Endometrial microvascular endothelial cells (primary cell): ENCODE measurements around the gene ADK. TPM values are rescaled to one million over a fixed set of nuclear protein-coding genes. Genes with fewer than 3 reads are reported as not detected.

Source experiments
- in situ Hi-C: cut with HindIII; loops from 2 replicates; pipeline ENCODE4 v1.10.0; 2017; ENCODE audit warnings: low sequenced_read_pairs, low pct_unique_long_range_greater_than_20kb; ENCODE audit errors: inconsistent ontology term
- total RNA-seq: library from RNA; depleted of rRNA; stranded (reverse); fragments of >200 nt; gene quantifications from one replicate; pipeline ENCODE4 v1.2.3, GENCODE V29; 2015; ENCODE audit errors: inconsistent ontology term

The ADK gene
- total RNA-seq, 1 donor from 2014 or later, result 67.6 TPM

GRCh38 chr10:74596713-74597112 lies 445.7 kb downstream of the ADK start:
- in situ Hi-C loops, result no loop called here

DNA sequence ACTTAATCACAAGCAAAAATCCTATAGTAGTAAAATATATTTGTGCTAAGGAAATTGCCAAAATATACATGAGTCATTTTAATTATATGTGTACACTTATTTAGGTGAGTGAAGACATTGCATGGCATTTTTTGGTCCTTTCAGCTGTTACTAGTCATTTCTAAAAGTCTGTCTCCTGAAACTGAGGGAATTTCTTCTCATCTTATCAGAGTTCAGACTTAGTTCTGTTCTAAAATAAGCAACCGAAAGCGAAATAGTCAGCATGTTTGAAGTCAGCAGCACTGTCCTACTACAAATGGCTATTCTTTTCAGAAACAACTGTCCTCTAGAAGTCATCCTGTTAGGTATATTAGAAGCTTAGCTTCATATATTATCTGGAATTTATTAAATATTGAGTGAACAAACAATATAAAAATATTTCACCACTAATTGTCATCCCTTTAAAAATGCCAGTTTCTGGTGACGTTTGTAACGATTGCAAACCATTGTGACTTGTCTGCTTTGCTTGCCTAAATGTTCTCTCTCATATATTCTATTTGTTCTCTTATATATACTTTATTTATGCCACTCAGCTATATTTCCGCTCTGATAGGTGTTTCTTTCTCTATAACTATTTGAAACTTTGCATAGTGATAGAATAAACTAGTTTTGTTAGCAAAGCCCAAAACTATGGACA lies 448.0 kb downstream of the ADK start:
- in situ Hi-C loops, result no loop called here

DNA sequence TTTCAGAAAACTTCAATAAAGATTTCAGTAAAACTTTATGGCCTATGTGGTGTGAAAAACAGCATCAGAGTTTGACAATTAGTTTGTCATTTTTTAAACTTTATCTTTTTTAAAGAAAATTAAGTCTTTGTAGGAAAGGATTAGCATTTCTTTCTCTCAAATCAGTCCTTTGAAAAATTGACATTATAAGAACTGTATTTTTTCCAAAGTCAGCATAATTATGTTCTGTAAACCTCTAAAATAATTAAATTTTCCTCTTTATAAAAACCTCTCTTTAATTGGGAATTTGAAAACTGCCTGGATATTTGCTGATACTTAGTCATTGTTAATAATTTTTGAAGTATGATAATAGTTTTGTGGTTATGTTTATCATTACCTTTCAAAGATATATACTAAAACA lies 448.7 kb downstream of the ADK start:
- in situ Hi-C loops, result no loop called here

DNA sequence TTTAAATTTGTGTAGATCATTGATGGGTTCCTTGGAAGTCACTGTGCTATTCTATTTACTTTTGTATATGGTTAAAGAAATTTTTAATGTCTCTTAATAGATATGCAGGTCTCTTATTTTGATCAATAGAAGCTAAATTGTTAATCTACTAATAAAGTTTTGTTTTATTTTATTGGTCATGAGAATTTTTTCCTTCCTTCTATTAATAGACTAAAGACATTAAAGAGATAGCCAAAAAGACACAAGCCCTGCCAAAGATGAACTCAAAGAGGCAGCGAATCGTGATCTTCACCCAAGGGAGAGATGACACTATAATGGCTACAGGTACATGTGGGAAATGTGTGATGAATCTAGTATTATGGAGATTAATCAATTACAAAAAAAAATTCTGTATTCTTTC lies 449.1 kb downstream of the ADK start:
- in situ Hi-C loops, result no loop called here

DNA sequence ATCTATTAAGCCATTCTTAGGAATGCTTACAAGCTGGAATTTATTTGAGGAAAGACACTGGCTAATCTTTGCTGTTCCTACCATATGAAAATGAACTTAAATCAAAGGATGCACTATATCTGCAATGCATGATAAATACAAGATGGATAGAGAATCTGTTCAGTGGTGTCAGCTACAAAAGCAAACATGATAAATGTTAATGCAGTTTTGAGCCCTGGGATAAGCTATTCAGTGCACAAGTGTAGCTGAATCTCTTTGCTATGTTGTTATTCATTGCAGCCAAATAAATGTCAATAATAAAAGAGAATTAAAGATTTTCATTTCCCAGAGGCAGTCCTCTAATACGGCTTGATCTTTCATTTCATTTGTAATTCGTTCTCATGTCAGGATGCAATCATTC lies 451.6 kb downstream of the ADK start:
- in situ Hi-C loops, result no loop called here

DNA sequence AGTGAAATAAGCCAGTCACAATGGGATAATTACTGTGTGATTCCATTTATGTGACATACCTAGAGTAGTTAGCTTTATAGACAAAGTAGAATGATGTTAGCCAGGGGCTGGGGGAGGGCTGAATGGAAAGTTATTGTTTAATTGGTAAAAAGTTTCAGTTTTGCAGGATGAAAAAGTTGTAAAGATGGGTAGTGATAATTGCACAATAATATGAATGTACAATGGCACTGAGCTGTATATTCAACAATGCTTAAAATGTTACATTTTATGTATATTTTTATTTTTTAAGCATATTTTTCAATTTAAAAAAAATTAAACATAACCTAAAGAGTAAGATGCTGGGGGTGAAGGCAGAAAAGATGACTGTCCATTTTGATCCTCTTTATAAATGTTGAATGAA lies 459.3 kb downstream of the ADK start:
- in situ Hi-C loops, result no loop called here

DNA sequence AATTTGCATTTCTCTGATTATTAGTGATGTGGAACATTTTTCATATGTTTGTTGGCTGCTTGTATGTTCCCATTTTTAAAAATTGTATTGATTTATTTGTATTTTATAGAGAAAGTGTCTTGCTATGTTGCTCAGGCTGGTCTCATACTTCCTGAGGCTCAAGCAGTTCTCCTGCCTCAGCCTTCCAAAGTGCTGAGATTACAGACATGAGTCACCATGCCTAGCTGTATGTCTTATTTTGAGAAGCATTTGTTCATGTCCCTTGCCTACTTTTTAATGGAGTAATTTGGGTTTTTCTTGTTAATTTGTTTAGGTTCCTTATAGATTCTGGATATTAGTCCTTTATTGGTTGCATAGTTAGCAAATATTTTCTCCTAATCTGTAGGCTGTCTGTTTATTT lies 461.2 kb downstream of the ADK start:
- in situ Hi-C loops, result no loop called here

DNA sequence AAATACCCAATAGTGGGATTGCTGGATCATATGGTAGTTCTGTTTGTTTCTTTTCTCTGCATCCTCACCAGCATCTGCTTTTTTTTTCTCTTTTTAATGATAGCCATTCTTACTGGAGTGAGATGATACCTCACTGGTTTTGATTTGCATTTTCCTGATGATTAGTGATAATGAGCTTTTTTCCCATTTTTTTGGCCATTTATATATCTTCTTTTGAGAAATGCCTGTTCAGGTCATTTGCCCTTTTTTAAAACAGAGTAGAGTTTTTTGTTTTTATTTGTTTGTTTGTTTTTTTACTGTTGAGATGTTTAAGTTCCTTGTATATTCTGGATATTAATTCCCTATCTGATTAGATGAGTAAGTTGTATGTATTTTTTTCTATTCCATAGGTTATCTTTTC lies 469.6 kb downstream of the ADK start:
- in situ Hi-C loops, result no loop called here

DNA sequence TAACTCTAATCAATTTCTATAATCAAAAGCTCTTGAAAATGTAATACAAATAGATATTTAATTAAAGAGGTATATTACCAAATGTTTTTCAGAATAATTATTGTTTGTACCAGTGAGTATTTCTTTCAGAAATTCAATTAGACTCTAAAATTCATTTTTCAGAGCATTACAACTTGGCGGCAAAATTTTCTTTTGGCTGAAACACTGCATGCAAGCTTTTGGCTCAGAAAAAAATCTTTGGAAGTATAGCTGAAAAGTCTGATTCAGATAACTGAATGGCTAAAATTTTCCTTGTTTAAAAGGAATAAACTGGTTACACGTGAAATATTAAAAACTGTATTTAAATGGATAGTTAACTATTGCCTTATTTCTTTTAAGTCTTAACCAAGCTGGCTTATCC lies 472.8 kb downstream of the ADK start:
- in situ Hi-C loops, result no loop called here

DNA sequence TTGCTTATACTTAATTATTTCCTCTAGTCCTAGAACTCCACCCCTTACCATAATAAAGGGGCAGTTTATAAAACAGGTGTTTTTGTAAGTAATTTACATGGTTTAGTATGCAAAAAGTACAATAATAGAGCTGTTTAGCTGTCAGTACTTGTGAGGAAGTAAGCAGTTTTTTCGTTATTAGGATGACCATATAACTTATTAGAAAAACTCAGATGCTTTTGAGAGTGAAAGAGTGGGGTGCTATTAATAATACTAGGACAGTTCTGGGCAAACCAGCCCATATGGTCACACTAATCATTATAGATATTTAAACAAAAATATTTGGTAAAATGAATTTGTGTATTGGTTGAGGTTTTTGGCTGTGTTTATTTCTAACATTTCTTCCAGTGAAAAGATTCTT lies 473.5 kb downstream of the ADK start:
- in situ Hi-C loops, result no loop called here

GRCh38 chr10:74628136-74628535 lies 477.1 kb downstream of the ADK start:
- in situ Hi-C loops, result no loop called here

DNA sequence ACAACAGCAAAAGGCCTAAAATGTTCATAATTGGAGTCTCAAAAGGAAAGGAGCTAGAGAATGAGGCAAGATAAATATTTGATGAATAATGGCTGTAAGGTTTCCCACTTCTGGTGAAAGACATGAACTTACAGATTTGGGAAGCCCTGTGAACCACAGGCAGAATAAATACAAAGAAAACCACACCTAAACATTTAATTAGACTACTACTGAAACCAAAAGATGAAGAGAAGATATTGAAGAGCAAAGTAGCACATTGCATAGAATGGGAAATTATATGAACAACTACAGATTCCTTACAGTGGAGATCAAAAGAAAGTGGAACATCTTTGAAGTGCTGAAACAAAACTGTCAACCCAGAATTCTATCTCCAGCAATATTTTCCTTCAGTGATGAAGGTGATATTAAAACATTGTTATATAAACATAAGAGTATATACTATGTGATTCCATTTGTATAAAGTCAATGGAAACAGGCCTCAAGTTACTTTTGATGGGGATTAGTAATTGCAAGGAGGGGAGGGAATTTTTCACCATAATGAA lies 484.0 kb downstream of the ADK start:
- in situ Hi-C loops, result no loop called here

- in situ Hi-C loops, result no loop called here
Measured at GRCh38 chr10:74635655-74636054, 484.6 kb downstream of the ADK start.

GRCh38 chr10:74637685-74638084 lies 486.7 kb downstream of the ADK start:
- in situ Hi-C loops, result no loop called here

DNA sequence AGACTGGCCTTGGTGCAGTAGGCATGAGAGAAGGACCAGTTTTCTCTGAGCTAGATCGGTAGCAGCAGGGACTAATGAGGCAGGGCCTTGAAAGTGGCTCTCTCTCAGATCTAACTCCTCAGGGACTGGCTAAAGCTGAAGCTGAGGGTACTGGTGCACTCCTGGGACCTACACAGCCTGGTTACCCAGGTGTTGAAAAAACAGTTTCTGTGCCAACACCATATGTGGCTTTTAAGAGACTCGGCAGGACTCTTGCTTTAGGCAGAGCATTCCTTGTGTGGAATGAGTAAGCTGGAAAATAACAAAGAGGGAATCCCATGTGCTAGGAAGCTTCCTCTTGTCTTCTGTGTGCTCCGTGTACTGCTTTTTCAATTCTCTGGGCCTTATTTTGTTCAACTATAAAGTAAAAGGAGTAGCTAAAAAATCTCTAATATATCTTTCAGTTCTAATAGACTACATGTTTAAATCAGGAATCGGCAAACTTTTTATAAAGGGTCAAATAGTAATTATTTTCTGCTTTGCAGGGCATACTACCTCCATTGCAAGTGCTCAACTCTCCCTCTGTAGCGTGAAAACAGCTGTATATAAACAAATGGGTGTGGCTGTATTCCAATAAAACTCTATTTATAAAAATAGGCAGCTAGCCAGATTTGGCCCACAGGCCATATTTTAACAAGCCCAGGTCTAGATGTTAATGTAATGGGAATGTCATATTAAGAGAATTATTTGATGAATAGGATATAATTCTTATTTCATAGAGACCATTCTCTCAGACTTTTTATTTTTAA lies 489.3 kb downstream of the ADK start:
- in situ Hi-C loops, result no loop called here

DNA sequence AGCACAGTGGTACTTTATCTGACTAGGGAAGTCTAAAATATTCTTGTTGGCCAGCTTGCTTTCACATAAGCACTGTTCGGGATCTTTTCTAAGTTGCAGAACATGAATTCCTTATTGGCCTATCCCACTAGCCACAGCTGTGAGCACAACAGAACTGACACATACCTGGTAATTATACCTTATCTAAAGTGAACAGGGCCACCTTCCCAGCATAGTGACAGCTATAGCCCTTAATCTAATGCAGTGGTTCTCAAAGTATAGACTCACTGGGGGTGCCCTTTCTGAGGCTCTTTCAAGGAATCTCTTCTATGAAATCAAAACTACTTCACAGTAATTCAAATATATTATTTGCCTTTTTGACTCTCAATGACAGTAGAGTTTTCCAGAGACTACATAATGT lies 490.6 kb downstream of the ADK start:
- in situ Hi-C loops, result no loop called here

DNA sequence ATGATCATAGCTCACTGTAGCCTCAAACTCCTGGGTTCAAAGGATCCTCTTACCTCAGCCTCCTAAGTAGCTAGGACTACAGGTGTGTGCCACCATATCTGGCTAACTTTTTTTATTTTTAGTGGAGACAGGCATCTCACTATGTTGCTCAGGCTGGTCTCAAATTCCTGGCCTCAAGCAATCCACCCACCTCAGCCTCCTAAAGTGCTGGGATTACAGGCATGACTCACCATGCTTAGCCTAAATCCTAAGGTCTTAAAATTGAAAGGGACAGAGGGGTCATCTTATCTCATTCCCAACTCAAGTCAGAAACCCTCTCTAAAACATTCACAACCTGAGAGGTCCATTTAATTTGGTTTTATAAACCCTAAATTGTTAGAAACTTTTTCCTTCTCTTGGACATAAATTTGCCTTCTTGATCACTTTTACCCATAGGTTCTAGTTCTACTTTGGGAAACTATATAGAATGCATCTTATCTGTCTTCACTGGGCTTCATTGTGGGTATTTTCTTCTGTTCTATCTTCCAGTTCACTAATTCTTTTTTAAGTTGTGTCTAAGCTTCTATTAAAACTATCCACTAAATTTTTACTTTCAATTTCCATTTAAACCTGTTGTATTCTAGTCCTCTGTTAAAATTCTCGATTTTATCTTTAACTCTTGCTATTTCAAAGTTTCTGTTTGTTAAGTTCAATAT lies 492.0 kb downstream of the ADK start:
- in situ Hi-C loops, result no loop called here

GRCh38 chr10:74643596-74643975 lies 492.6 kb downstream of the ADK start:
- in situ Hi-C loops, result no loop called here

- in situ Hi-C loops, result no loop called here
Measured at GRCh38 chr10:74644738-74645137, 493.7 kb downstream of the ADK start.

GRCh38 chr10:74645692-74646091 lies 494.7 kb downstream of the ADK start:
- in situ Hi-C loops, result no loop called here
